Lung (tissue), 12 donors: ENCODE results near the gene DYNC1I2. TPM values are rescaled to one million over a fixed set of nuclear protein-coding genes. Genes with fewer than 3 reads are reported as not detected.

Source experiments
- ATAC-seq: fragments of 200-7000 bp; cut with Tn5 transposase; one replicate; pipeline ENCODE4 v1.9.1; 2020; ENCODE audit warnings: moderate number of reproducible peaks; ENCODE audit not compliant: insufficient read depth, low FRiP score
- DNase-seq, 3 donors: peaks; one replicate each; pipeline ENCODE4 v3.0.0-alpha.2; 2013 to 2017
- H3K27ac ChIP-seq, 2 donors: one replicate each; pipeline ENCODE4 v1.5.1; 2013; ENCODE audit warnings: mild to moderate bottlenecking in 2 of 2, moderate library complexity in 2 of 2, control low read depth in 1 of 2, inconsistent platforms in 1 of 2, low read depth in 1 of 2, low read length in 1 of 2
- H3K27me3 ChIP-seq, 3 donors: one replicate each; pipeline ENCODE4 v1.5.1; 2013; ENCODE audit warnings: low read length in 2 of 3; ENCODE audit not compliant: control insufficient read depth in 3 of 3, insufficient read depth in 3 of 3
- H3K36me3 ChIP-seq, 4 donors: one replicate each; pipeline ENCODE4 v1.5.1; 2013; ENCODE audit warnings: low read length in 4 of 4, mild to moderate bottlenecking in 1 of 4, moderate library complexity in 1 of 4; ENCODE audit not compliant: control insufficient read depth in 4 of 4, insufficient read depth in 4 of 4
- H3K4me1 ChIP-seq, 5 donors: one replicate each; pipeline ENCODE4 v1.5.1; 2013; ENCODE audit warnings: low read length in 5 of 5, mild to moderate bottlenecking in 2 of 5, moderate library complexity in 1 of 5; ENCODE audit not compliant: control insufficient read depth in 5 of 5, insufficient read depth in 5 of 5
- H3K4me3 ChIP-seq: one replicate; pipeline ENCODE4 v1.5.1; 2013; ENCODE audit warnings: mild to moderate bottlenecking, control low read depth, moderate library complexity
- H3K9ac ChIP-seq, 2 donors: one replicate each; pipeline ENCODE4 v1.5.1; 2013; ENCODE audit warnings: low read length in 2 of 2, control low read depth in 1 of 2; ENCODE audit not compliant: insufficient read depth in 1 of 2
- H3K9me3 ChIP-seq, 4 donors: one replicate each; pipeline ENCODE4 v1.5.1; 2013; ENCODE audit warnings: low read length in 3 of 4, mild to moderate bottlenecking in 1 of 4, moderate library complexity in 1 of 4; ENCODE audit not compliant: control insufficient read depth in 4 of 4, insufficient read depth in 3 of 4
- CTCF ChIP-seq: IDR thresholded peaks from 2 replicates; pipeline ENCODE4 v1.5.1; 2012; ENCODE audit warnings: mild to moderate bottlenecking; ENCODE audit errors: control extremely low read depth, extremely low read depth
- WGBS, 2 donors: extraction: QIAGEN DNeasy Blood & Tissue Kit; methylation state at CpG; one replicate each; pipeline ENCODE4 v1.1.7; 2013; 5-methylcytosine and 5-hydroxymethylcytosine counted together
- polyA plus RNA-seq, 2 donors: library from polyadenylated mRNA; stranded (reverse); fragments of 200-250 nt; gene quantifications; one replicate each; pipeline ENCODE4 v1.2.1, GENCODE V29; 2013
- total RNA-seq, 2 donors: library from RNA; depleted of rRNA in 1 of 2; stranded (reverse); fragments of >200 nt in 1 of 2; gene quantifications; one replicate each; pipeline ENCODE4 v1.2.1, GENCODE V29; 2014 to 2021
- donor health status: control.
- donor health status: control.
- donor health status: Bipolar disorder and iron deficiency.
- donor health status: healthy.
- donor health status: DM: yes; HTN: yes; CAD: no.

The DYNC1I2 gene
- total and polyA plus RNA-seq, 4 donors: 47.1 to 190 (median 72.2) TPM

GRCh38 chr2:171794918-171795317 is 107.6 kb downstream of the DYNC1I2 start:
- no peak for TF ChIP-seq CTCF
- 51 to 61% methylated on average over 4 of the region's 4 CpGs for WGBS, 2 donors
- H3K4me3 ChIP-seq: no peak overlapping the region
- peaks cover 0 to 5% (median 0%) of the 10 kb centered on the region in 5 donors for H3K4me1 ChIP-seq
- H3K36me3 ChIP-seq: peaks cover 7 to 27% (median 11%) of the 10 kb centered on the region in 4 donors
- no peaks in the 10 kb centered on the region for H3K27me3 ChIP-seq
- DNase-seq: no peak
- H3K9me3 ChIP-seq: no peaks in the 10 kb centered on the region
- ATAC-seq: no peak
- H3K9ac ChIP-seq: no peak overlapping the region
- H3K27ac ChIP-seq: no peak overlapping the region

Other genes with a start within 250 kb of the DYNC1I2 start
- 100 to 1,000 TPM in 1 of 2 donors, 10 to 100 TPM in 1; 66.1 to 488 TPM for gene CYBRD1, start 165.0 kb upstream of the DYNC1I2 start, total RNA-seq
- 10 to 100 TPM; 25.2 to 76.7 TPM for gene CYBRD1, start 165.0 kb upstream of the DYNC1I2 start, polyA plus RNA-seq
- gene SLC25A12, start 206.8 kb downstream of the DYNC1I2 start, total RNA-seq: 10 to 100 TPM; 17.9 to 22.4 TPM
- gene SLC25A12, start 206.8 kb downstream of the DYNC1I2 start, polyA plus RNA-seq: 10 to 100 TPM in 1 of 2 donors, 1 to 10 TPM in 1; 6.9 to 10.6 TPM
- 10 to 100 TPM; 27.5 to 48.4 TPM for gene HAT1, start 235.0 kb downstream of the DYNC1I2 start, total RNA-seq
- 10 to 100 TPM; 16.1 to 41.8 TPM for gene HAT1, start 235.0 kb downstream of the DYNC1I2 start, polyA plus RNA-seq